IPS-20b (cell line): ENCODE data around the gene KCNJ2.

Source experiments
- H3K27ac ChIP-seq: one replicate; pipeline ENCODE4 v1.5.1; 2013; ENCODE audit warnings: low read length
- H3K27me3 ChIP-seq: 2 replicates; pipeline ENCODE4 v1.6.1; 2013; ENCODE audit warnings: mild to moderate bottlenecking, low read length, inconsistent platforms; ENCODE audit not compliant: insufficient read depth
- H3K36me3 ChIP-seq: 2 replicates; pipeline ENCODE4 v1.6.1; 2013; ENCODE audit warnings: low read depth, mild to moderate bottlenecking, inconsistent platforms, low read length, moderate library complexity; ENCODE audit not compliant: insufficient read depth
- H3K4me1 ChIP-seq: 2 replicates; pipeline ENCODE4 v1.6.1; 2013; ENCODE audit warnings: mild to moderate bottlenecking, control low read depth, inconsistent platforms, low read length, moderate library complexity; ENCODE audit not compliant: insufficient read depth
- H3K4me3 ChIP-seq: 2 replicates; pipeline ENCODE4 v1.5.1; 2013; ENCODE audit warnings: mild to moderate bottlenecking, low read length, inconsistent platforms
- H3K9ac ChIP-seq: 2 replicates; pipeline ENCODE4 v1.6.1; 2013; ENCODE audit warnings: low read depth, mild to moderate bottlenecking, inconsistent platforms, low read length, moderate library complexity
- H3K9me3 ChIP-seq: 2 replicates; pipeline ENCODE4 v1.6.1; 2013; ENCODE audit warnings: mild to moderate bottlenecking, low read depth, low read length, inconsistent platforms; ENCODE audit not compliant: insufficient read depth

Gene KCNJ2

GRCh38 chr17:70134042-70134441 lies 35.3 kb upstream of the KCNJ2 start:
- no peaks in the 10 kb centered on the region for H3K9me3 ChIP-seq
- no peaks in the 10 kb centered on the region for H3K36me3 ChIP-seq
- no peak overlapping the region for H3K9ac ChIP-seq
- no peaks in the 10 kb centered on the region for H3K27me3 ChIP-seq
- no peak overlapping the region for H3K4me3 ChIP-seq
- H3K4me1 ChIP-seq: no peaks in the 10 kb centered on the region
- H3K27ac ChIP-seq: no peak overlapping the region

GRCh38 chr17:70134777-70135176 lies 34.6 kb upstream of the KCNJ2 start:
- H3K9ac ChIP-seq: no peak overlapping the region
- no peaks in the 10 kb centered on the region for H3K4me1 ChIP-seq
- H3K27ac ChIP-seq: no peak overlapping the region
- H3K36me3 ChIP-seq: no peaks in the 10 kb centered on the region
- H3K27me3 ChIP-seq: no peaks in the 10 kb centered on the region
- H3K9me3 ChIP-seq: no peaks in the 10 kb centered on the region
- H3K4me3 ChIP-seq: no peak overlapping the region

- H3K27ac ChIP-seq: no peak overlapping the region
Observed at GRCh38 chr17:70136131-70136530, 33.2 kb upstream of the KCNJ2 start.

GRCh38 chr17:70137451-70138230 lies 31.7 kb upstream of the KCNJ2 start:
- H3K9ac ChIP-seq: no peak overlapping the region
- no peaks in the 10 kb centered on the region for H3K4me1 ChIP-seq
- H3K27ac ChIP-seq: no peak overlapping the region
- no peaks in the 10 kb centered on the region for H3K9me3 ChIP-seq
- H3K36me3 ChIP-seq: no peaks in the 10 kb centered on the region
- H3K27me3 ChIP-seq: no peaks in the 10 kb centered on the region
- H3K4me3 ChIP-seq: no peak overlapping the region

More at GRCh38 chr17:70136131-70136530, 33.2 kb upstream of the KCNJ2 start:
- Histone ChIP-seq H3K27me3 (no peaks in the 10 kb centered on the region), H3K36me3 (no peaks in the 10 kb centered on the region), H3K9me3 (no peaks in the 10 kb centered on the region), H3K4me1 (no peaks in the 10 kb centered on the region), H3K4me3 (no peak overlapping the region), H3K9ac (no peak overlapping the region)

GRCh38 chr17:70138291-70138865 lies 31.0 kb upstream of the KCNJ2 start:
- H3K27ac ChIP-seq: no peak overlapping the region

GRCh38 chr17:70139449-70139993 lies 29.8 kb upstream of the KCNJ2 start:
- no peaks in the 10 kb centered on the region for H3K27me3 ChIP-seq
- H3K36me3 ChIP-seq: no peaks in the 10 kb centered on the region
- H3K4me1 ChIP-seq: no peaks in the 10 kb centered on the region
- H3K9ac ChIP-seq: no peak overlapping the region
- no peak overlapping the region for H3K4me3 ChIP-seq
- no peak overlapping the region for H3K27ac ChIP-seq
- H3K9me3 ChIP-seq: no peaks in the 10 kb centered on the region

More at GRCh38 chr17:70138291-70138865, 31.0 kb upstream of the KCNJ2 start:
- no peaks in the 10 kb centered on the region for H3K27me3 ChIP-seq
- no peak overlapping the region for H3K4me3 ChIP-seq
- no peak overlapping the region for H3K9ac ChIP-seq
- no peaks in the 10 kb centered on the region for H3K4me1 ChIP-seq
- no peaks in the 10 kb centered on the region for H3K9me3 ChIP-seq
- H3K36me3 ChIP-seq: no peaks in the 10 kb centered on the region

GRCh38 chr17:70144260-70144846 lies 25.0 kb upstream of the KCNJ2 start:
- H3K9ac ChIP-seq: no peak overlapping the region
- no peaks in the 10 kb centered on the region for H3K27me3 ChIP-seq
- no peaks in the 10 kb centered on the region for H3K36me3 ChIP-seq
- H3K4me3 ChIP-seq: no peak overlapping the region
- no peak overlapping the region for H3K27ac ChIP-seq
- H3K4me1 ChIP-seq: no peaks in the 10 kb centered on the region
- H3K9me3 ChIP-seq: no peaks in the 10 kb centered on the region

GRCh38 chr17:70153210-70153609 lies 16.1 kb upstream of the KCNJ2 start:
- no peak overlapping the region for H3K4me3 ChIP-seq
- H3K27ac ChIP-seq: no peak overlapping the region
- no peaks in the 10 kb centered on the region for H3K9me3 ChIP-seq
- no peak overlapping the region for H3K9ac ChIP-seq
- H3K36me3 ChIP-seq: no peaks in the 10 kb centered on the region
- no peaks in the 10 kb centered on the region for H3K27me3 ChIP-seq
- no peaks in the 10 kb centered on the region for H3K4me1 ChIP-seq

GRCh38 chr17:70157151-70157550 lies 12.2 kb upstream of the KCNJ2 start:
- Histone ChIP-seq H3K4me3 (no peak overlapping the region), H3K27me3 (no peaks in the 10 kb centered on the region), H3K9ac (no peak overlapping the region), H3K27ac (no peak overlapping the region), H3K4me1 (no peaks in the 10 kb centered on the region), H3K9me3 (no peaks in the 10 kb centered on the region), H3K36me3 (no peaks in the 10 kb centered on the region)

- H3K27me3 ChIP-seq: no peaks in the 10 kb centered on the region
- H3K4me1 ChIP-seq: no peaks in the 10 kb centered on the region
- H3K9ac ChIP-seq: no peak overlapping the region
- no peak overlapping the region for H3K27ac ChIP-seq
- H3K4me3 ChIP-seq: no peak overlapping the region
- H3K9me3 ChIP-seq: no peaks in the 10 kb centered on the region
- no peaks in the 10 kb centered on the region for H3K36me3 ChIP-seq
Observed at GRCh38 chr17:70158180-70158579, 11.2 kb upstream of the KCNJ2 start.

GRCh38 chr17:70158591-70158990 lies 10.7 kb upstream of the KCNJ2 start:
- Histone ChIP-seq H3K36me3 (no peaks in the 10 kb centered on the region), H3K9me3 (no peaks in the 10 kb centered on the region), H3K27me3 (no peaks in the 10 kb centered on the region), H3K9ac (no peak overlapping the region), H3K4me1 (no peaks in the 10 kb centered on the region), H3K27ac (no peak overlapping the region), H3K4me3 (no peak overlapping the region)

GRCh38 chr17:70159980-70160379 lies 9.4 kb upstream of the KCNJ2 start:
- Histone ChIP-seq H3K27me3 (no peaks in the 10 kb centered on the region), H3K9ac (no peak overlapping the region), H3K4me3 (no peak overlapping the region), H3K27ac (no peak overlapping the region), H3K4me1 (no peaks in the 10 kb centered on the region), H3K9me3 (no peaks in the 10 kb centered on the region), H3K36me3 (no peaks in the 10 kb centered on the region)
